ENCODE measurements around the gene PTPRD. TPM values are rescaled to one million over a fixed set of nuclear protein-coding genes. Genes with fewer than 3 reads are reported as not detected.

The PTPRD gene
- total RNA-seq, 3 donors from 2014 or later (not counting 1 experiment from before 2014, with no cell fraction given): 0.05 to 0.68 TPM; not detected in 1

- no peaks in the 10 kb centered on the region for H3K4me1 ChIP-seq (ENCODE audit: control insufficient read depth, insufficient read depth, low read length)
- no peaks in the 10 kb centered on the region for H3K27me3 ChIP-seq (ENCODE audit: control insufficient read depth, insufficient read depth, low read length)
- H3K36me3 ChIP-seq (ENCODE audit: control insufficient read depth, insufficient read depth, low read length): no peaks in the 10 kb centered on the region
- no peak for TF ChIP-seq CTCF (IDR thresholded peaks at IDR 0.05)
- intact Hi-C loops (cut with micrococcal nuclease): no loop called here
- ATAC-seq (no peak), DNase-seq (no peak)
- H3K27ac Mint-ChIP-seq: no peak overlapping the region
- H3K36me3 Mint-ChIP-seq: no peaks in the 10 kb centered on the region
- 86% methylated on average over 3 of the region's 3 CpGs for WGBS (ENCODE audit: insufficient coverage)
- H3K4me1 Mint-ChIP-seq: no peaks in the 10 kb centered on the region
- H3K27me3 Mint-ChIP-seq (ENCODE audit: low read depth in 2 of 2): no peaks in the 10 kb centered on the region
- H3K9me3 ChIP-seq (ENCODE audit: control insufficient read depth, insufficient read depth, low read length): no peaks in the 10 kb centered on the region
- H3K4me3 Mint-ChIP-seq: no peak overlapping the region
- H3K27ac ChIP-seq (ENCODE audit: low read length): no peak overlapping the region
- peaks cover 0 to 2% of the 10 kb centered on the region in 2 donors for H3K9me3 Mint-ChIP-seq
- no peak overlapping the region for H3K4me3 ChIP-seq (ENCODE audit: low read length)
Observed at GRCh38 chr9:8872802-8873201, 1740.0 kb downstream of the PTPRD start.

GRCh38 chr9:8871796-8872445 is 1740.9 kb downstream of the PTPRD start:
- no peak overlapping the region for H3K27ac Mint-ChIP-seq
- whole genome bisulfite sequencing (ENCODE audit: insufficient coverage): 85% methylated on average over 3 of the region's 3 CpGs
- H3K36me3 Mint-ChIP-seq: no peaks in the 10 kb centered on the region
- H3K27me3 Mint-ChIP-seq (ENCODE audit: low read depth in 2 of 2): no peaks in the 10 kb centered on the region
- Histone ChIP-seq H3K4me1 (ENCODE audit: control insufficient read depth, insufficient read depth, low read length) (no peaks in the 10 kb centered on the region), H3K4me3 (ENCODE audit: low read length) (no peak overlapping the region), H3K27me3 (ENCODE audit: control insufficient read depth, insufficient read depth, low read length) (no peaks in the 10 kb centered on the region), H3K27ac (ENCODE audit: low read length) (no peak overlapping the region), H3K36me3 (ENCODE audit: control insufficient read depth, insufficient read depth, low read length) (no peaks in the 10 kb centered on the region), H3K9me3 (ENCODE audit: control insufficient read depth, insufficient read depth, low read length) (no peaks in the 10 kb centered on the region)
- no peak overlapping the region for H3K4me3 Mint-ChIP-seq
- no peaks in the 10 kb centered on the region for H3K4me1 Mint-ChIP-seq
- no peak for DNase-seq
- ATAC-seq: no peak
- intact Hi-C loops (cut with micrococcal nuclease): no loop called here
- peaks cover 2% of the 10 kb centered on the region in 2 donors for H3K9me3 Mint-ChIP-seq
- TF ChIP-seq CTCF (IDR thresholded peaks at IDR 0.05): no peak

DNA sequence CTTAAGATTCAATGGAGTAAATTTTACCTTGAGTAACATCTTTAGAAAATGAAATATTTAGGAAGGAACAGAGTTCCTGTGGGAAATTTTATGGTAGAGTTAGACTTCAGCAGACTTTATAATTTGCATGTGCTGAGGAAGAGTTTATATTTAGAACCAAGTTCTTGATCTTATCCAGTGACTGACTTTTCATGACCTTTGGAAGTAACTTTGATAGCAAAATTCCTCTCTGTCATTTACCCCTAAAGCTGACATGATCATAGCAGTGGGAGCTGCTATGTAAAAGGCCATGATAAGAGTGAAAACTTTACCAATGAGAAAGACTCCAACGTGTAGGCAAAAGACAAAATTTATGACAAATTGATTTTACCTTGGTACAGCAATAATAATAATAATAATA is 1741.4 kb downstream of the PTPRD start:
- Histone ChIP-seq H3K4me3 (ENCODE audit: low read length) (no peak overlapping the region), H3K4me1 (ENCODE audit: control insufficient read depth, insufficient read depth, low read length) (no peaks in the 10 kb centered on the region), H3K27me3 (ENCODE audit: control insufficient read depth, insufficient read depth, low read length) (no peaks in the 10 kb centered on the region), H3K27ac (ENCODE audit: low read length) (no peak overlapping the region), H3K36me3 (ENCODE audit: control insufficient read depth, insufficient read depth, low read length) (no peaks in the 10 kb centered on the region), H3K9me3 (ENCODE audit: control insufficient read depth, insufficient read depth, low read length) (no peaks in the 10 kb centered on the region)
- Mint-ChIP-seq H3K27ac (no peak overlapping the region), H3K9me3 (peaks cover 2% of the 10 kb centered on the region in 2 donors), H3K36me3 (no peaks in the 10 kb centered on the region), H3K4me3 (no peak overlapping the region), H3K27me3 (ENCODE audit: low read depth in 2 of 2) (no peaks in the 10 kb centered on the region), H3K4me1 (no peaks in the 10 kb centered on the region)
- intact Hi-C loops (cut with micrococcal nuclease): no loop called here
- no CpG with 5 or more reads among the region's 1 CpG for WGBS (ENCODE audit: insufficient coverage)
- ATAC-seq (no peak), DNase-seq (no peak)
- no peak for TF ChIP-seq CTCF (IDR thresholded peaks at IDR 0.05)

GRCh38 chr9:8869812-8870211 is 1743.0 kb downstream of the PTPRD start:
- H3K9me3 ChIP-seq (ENCODE audit: control insufficient read depth, insufficient read depth, low read length): no peaks in the 10 kb centered on the region
- ATAC-seq (no peak), DNase-seq (no peak)
- Mint-ChIP-seq H3K27ac (no peak overlapping the region), H3K4me1 (no peaks in the 10 kb centered on the region), H3K4me3 (no peak overlapping the region), H3K27me3 (ENCODE audit: low read depth in 2 of 2) (no peaks in the 10 kb centered on the region), H3K9me3 (peaks cover 2% of the 10 kb centered on the region in 2 donors), H3K36me3 (no peaks in the 10 kb centered on the region)
- 96% methylated on average over 2 of the region's 3 CpGs for WGBS (ENCODE audit: insufficient coverage)
- H3K27me3 ChIP-seq (ENCODE audit: control insufficient read depth, insufficient read depth, low read length): no peaks in the 10 kb centered on the region
- intact Hi-C loops (cut with micrococcal nuclease): no loop called here
- H3K4me3 ChIP-seq (ENCODE audit: low read length): no peak overlapping the region
- no peaks in the 10 kb centered on the region for H3K4me1 ChIP-seq (ENCODE audit: control insufficient read depth, insufficient read depth, low read length)
- no peak overlapping the region for H3K27ac ChIP-seq (ENCODE audit: low read length)
- H3K36me3 ChIP-seq (ENCODE audit: control insufficient read depth, insufficient read depth, low read length): no peaks in the 10 kb centered on the region
- TF ChIP-seq CTCF (IDR thresholded peaks at IDR 0.05): no peak
